GM18867 (cell line): Measurements from ENCODE around the gene ITGAL.
A peak's percentile ranks its signal among the peaks of the same experiment; 100 is the strongest.
"Not testable (repeated sequence)": the region's sequence is repeated elsewhere in the genome, so short reads cannot be mapped to it uniquely, and the experiment has no call there.

ENCODE experiments used
- ATAC-seq: cut with Tn5 transposase; IDR thresholded peaks from one replicate; pipeline ENCODE4 v1.9.1; 2021; ENCODE audit warnings: mild to moderate bottlenecking, moderate library complexity; ENCODE audit not compliant: unreplicated experiment

ITGAL gene

DNA sequence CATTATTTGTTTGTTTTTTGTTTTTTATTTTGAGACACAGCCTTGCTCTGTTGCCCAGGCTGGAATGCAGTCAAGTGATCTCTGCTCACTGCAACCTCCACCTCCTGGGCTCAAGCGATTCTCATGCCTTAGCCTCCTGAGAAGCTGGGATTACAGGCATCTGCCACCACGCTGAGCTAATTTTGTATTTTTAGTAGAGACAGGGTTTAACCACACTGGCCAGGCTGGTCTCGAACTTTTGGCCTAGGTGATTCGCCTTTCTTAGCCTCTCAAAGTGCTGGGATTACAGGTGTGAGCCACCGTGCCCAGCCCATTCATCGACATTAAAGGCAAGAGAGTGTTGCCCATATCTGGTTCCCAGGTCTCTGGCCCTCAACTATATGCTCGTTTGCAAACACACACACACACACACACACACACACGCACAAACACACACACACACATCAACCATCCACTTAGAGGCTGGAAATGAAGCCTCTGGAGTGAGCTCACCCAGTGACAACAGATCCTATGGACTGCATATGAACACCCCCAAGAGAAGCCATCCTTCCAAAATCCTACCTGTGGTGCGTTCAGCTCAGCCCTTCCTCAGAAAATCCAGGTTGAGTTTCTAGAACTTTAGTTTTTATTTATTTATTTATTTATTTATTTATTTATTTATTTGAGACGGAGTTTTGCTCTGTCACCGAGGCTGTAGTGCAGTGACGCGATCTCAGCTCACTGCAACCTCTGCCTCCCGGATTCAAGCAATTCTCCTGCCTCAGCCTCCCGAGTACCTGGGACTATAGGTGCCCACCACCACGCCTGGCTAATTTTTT lies 14.6 kb upstream of the ITGAL start:
- no peak for ATAC-seq

DNA sequence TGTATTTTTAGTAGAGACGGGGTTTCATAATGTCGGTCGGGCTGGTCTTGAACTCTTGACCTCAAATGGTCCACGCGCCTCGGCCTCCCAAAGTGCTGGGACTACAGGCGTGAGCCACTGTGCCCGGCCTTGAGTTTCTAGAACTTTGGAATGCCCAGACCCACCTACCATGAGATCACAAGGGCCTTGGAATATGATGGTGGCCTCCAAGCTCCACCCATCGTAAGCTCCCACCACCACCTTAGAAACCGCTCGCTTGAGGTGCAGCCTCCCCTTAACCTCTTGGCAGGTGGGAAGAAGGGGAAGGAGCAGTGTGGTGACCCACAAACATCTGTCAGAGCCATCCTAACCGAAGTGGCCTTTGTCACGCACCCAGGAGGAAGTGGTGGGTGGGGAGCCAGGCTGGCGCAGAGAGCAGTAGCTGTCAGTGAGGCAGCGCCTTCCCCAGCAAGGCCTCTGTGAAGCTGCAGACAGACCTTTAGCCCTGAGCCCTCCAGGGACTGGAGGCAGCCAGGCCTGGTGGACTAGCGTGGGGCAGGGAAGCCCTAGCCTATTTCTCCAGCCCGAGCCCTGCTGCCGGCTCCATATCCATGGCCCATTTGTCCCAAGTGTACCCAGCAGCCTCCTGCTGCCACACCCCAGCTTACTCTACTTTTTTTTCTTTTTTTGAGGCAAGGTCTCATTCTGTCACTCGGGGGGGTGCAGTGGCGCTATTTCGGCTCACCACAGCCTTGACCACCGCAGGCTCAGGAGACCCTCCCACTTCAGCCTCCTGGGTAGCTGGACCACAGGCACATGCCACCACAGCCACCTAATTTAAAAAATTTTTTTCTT lies 13.8 kb upstream of the ITGAL start:
- ATAC-seq: peak; percentile 84

DNA sequence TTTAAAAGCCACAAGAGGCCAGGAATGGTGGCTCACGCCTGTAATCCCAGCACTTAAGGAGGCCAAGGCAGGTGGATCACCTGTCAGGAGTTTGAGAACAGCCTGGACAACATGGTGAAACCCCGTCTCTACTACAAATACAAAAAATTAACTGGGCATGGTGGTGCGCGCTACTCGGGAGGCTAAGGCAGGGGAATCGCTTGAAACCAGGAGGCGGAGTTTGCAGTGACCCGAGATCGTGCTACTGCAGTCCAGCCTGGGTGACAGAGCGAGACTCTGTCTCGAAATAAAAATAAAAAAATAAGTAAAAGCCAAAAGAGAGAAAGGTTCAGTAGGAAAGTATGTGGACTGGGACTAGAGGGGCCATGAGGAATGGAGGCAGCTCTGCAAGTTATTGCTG lies 13.1 kb upstream of the ITGAL start:
- no peak for ATAC-seq

DNA sequence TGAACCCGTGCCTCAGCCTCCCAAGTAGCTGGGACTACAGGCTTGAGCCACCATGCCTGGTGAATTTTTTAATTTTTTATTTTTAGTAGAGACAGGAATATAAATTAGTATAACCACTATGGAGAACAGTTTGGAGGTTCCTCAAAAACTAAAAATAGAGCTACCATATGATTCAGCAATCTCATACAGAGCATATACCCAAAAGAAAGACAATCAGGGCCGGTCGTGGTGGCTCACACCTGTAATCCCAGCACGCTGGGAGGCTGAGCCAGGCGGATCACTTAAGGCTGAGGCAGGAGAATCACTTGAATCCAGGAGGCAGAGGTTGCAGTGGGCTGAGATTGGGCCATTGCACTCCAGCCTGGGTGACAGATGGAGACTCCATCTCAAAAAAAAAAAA lies 11.1 kb upstream of the ITGAL start:
- not testable (repeated sequence) for ATAC-seq

DNA sequence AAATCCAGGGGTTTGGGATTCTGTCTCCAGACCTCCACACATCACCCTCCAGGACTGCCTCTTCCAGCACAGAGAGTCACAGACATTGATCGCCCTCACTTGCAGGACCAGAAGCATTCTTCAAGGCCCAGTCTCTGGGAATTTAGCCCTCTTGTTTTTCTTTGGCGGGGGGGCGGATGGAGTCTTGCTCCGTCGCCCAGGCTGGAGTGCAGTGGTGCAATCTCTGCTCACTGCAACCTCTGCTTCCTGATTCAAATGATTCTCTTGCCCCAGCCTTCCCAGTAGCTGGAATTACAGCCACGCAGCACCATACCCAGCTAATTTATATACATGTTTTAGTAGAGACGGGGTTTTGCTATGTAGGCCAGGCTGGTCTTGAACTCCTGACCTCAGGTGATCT lies 8.5 kb upstream of the ITGAL start:
- ATAC-seq: no peak

DNA sequence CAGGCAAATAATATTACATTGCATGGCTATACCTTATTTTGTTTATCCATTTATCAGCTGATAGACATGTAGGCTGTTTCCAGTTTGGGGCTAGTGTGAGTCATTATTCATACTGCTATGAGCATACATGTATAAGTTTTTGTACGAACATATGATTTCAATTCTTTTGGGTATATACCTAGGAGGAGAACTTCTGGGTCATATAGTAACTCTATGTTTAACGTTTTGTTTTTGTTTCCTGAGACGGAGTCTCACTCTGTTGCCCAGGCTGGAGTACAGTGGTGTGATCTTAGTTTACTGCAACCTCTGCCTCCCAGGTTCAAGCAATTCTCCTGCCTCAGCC lies 2.4 kb upstream of the ITGAL start:
- no peak for ATAC-seq

DNA sequence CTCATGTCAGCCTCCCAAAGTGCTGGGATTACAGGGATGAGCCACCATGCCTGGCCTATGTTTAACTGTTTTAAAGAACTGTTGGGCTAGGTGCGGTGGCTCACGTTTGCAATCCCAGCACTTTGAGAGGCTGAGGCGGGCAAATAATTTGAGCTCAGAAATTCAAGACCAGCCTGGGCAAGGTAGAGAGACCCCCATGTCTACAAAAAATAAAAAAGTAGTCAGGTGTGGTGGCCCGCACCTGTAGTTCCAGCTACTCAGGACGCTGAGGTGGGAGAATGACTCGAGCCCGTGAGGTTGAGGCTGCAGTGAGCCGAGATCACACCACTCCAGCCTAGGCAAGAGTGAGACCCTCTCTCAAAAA lies 1.9 kb upstream of the ITGAL start:
- ATAC-seq: no peak

DNA sequence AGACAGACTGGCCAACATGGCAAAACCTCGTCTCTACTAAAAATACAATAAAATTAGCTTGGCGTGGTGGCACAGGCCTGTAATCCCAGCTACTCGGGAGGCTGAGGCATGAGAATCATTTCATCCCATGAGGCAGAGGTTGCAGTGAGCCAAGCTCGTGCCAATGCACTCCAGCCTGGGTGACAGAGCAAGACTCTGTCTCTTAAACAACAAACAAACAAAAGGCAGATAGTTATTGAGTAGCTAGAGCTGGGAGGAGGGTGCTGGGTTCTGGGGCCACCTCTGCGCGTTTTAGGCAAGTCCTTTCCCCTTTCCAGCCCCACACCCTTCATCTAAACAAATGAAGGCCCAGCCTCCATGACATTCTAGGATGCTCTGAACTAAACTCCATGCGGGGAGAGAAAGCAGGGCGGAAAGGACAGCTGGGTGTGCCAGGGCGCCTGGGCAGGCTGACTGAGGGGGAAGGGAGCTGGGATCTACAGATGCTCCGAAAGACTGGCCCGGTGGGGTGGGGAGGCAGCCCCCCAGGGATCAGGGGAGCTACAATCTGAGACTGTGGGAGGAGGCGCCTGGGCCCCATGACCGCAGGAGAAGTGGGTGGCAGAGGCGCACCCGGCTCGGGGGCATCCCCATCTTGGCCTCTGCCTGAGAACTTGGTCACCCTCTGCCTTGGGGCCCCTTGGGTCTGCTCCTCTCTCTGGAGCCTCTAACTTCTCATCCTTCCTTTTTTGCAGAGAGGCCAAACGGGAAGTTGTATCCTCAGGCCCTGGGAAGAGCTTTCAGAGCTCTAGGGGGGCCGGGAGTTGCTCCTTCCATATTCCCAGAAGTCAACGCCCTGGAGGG lies 910 bp downstream of the ITGAL start:
- ATAC-seq: no peak

DNA sequence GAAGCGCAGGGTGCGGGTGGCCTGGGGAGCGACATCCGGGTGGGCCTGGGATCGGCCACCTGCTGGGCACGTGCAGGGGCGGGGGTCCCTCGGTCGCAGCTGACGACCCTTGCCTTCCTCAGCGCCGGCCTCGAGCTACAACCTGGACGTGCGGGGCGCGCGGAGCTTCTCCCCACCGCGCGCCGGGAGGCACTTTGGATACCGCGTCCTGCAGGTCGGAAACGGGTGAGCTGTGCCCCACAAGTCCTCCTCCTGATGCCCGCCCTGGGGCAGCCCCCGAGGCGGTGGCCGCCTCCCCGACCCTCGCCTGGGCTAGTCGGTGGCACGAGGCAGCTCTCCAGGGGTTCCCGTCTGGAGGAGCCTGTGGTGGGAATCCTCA lies 1.5 kb downstream of the ITGAL start:
- ATAC-seq: no peak

DNA sequence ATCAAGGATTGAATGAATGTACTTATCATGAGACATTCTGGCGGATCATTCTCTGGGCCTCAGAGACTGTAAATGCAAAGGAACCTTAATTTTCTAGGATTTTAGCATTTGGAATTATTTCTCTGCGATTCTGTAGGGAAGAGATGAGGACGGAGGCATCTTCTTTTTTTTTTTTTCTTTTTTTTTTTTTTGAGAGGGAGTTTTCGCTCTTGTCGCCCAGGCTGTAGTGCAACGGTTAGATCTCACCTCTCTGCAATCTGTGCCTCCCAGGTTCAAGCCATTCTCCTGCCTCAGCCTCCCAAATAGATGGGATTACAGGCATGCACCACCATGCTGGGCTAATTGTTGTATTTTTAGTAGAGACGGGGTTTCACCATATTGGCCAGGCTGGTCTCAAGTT lies 2.1 kb downstream of the ITGAL start:
- ATAC-seq: no peak

DNA sequence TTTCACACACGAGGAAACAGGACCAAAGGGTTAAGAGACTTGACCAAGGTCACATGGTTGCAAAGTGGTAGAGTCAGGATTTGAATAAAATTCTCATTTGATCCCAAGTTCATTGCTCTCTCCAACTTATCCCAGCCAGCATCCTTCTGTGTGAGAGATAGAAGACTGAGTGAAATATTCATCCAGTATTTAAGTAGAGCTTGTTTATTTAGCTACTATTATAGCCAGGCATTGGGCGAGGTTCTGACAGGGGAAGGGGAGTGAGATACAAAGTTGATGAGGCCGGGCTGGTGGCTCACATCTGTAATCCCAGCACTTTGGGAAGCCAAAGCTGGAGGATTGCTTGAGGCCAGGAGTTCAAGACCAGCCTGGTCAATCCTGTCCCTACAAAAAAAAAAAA lies 4.4 kb downstream of the ITGAL start:
- ATAC-seq: no peak

DNA sequence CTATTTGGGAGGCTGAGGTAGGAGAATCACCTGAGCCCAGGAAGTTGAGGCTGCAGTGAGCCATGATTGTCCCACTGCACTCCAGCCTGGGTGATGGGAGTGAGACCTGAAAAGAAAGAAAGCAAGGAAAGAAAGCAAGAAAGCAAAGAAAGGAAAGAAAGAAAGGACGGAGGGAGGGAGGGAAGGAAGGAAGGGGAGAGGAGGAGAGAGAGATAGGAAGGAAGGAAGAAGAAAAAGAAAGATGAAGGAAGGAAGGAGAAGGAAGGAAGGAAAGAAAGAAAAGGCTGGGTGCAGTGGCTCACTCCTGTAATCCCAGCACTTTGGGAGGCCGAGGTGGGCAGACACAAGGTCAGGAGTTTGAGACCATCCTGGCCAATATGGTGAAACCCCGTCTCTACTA lies 5.2 kb downstream of the ITGAL start:
- not testable (repeated sequence) for ATAC-seq

DNA sequence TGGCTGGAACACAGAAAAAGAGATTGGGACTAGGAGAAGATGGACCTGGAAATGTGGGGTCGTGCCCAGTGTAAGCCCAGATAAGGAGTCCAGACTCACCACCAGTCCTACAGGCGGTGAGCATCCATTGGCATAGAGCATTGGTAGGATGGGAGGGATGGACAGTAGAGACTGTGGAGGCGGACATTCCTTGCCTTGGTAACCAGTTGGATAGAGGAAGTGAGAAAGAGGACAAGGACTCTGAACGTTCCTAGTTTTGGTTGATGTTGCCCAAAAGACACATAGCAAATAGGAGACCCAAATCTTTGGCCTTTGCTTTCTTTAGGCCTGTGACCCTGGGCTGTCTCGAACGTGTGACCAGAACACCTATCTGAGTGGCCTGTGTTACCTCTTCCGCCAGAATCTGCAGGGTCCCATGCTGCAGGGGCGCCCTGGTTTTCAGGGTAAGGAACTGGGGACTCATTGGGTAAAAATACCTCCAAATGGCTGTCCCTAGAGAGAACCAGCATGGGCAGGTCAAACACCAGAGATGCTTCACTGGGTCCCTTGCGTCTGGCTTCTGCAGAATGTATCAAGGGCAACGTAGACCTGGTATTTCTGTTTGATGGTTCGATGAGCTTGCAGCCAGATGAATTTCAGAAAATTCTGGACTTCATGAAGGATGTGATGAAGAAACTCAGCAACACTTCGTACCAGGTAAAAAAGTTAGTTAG lies 6.4 kb downstream of the ITGAL start:
- no peak for ATAC-seq

DNA sequence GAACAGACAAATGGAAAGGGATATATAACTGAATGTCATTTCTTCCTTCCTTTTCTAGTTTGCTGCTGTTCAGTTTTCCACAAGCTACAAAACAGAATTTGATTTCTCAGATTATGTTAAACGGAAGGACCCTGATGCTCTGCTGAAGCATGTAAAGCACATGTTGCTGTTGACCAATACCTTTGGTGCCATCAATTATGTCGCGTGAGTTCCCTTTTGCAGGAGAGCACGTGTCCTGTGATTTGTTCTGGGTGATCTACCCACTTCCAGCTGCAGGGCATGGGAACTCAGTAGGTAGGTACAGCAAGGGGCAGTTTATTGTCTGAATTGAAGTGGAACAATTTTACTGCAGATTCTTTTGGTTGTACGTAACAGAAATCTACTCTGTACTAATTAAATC lies 8.8 kb downstream of the ITGAL start:
- ATAC-seq: no peak

DNA sequence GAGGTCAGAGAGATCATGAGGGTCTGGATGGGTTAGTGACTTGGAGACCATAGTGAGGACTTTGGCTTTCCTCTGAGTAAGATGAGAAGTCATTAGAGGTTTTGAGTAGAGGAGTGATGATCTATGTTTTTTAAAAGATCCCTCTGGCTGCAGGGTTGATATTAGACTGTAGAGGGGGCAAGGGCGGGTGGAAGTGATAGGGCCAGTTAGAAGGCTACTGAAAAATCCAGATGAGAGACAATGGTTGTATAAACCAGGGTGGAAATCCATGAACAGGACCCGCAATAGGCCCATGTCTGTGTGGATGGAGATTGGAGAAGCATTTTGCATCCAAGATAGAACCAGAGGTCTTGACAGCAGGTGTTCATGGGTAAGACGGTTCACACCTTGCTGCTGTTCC lies 9.8 kb downstream of the ITGAL start:
- no peak for ATAC-seq

DNA sequence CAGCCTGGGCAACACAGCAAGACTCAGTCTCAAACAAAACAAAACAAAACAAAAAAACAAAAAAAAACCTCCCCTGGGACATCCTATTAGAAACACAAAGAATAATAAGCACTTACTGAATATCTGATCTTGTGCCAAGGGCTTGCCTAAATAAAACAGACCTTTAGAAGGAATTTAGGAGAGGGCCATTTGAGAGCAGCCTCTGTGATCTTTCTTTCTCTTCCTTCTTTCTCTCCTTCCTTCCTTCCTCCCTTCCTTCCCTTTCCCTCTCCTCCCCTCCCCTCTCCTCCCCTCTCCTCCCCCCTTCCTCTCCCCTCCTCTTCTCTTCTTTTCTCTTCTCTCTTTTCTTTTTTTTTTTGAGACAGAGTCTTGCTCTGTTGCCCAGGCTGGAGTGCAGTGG lies 12.3 kb downstream of the ITGAL start:
- no peak for ATAC-seq

DNA sequence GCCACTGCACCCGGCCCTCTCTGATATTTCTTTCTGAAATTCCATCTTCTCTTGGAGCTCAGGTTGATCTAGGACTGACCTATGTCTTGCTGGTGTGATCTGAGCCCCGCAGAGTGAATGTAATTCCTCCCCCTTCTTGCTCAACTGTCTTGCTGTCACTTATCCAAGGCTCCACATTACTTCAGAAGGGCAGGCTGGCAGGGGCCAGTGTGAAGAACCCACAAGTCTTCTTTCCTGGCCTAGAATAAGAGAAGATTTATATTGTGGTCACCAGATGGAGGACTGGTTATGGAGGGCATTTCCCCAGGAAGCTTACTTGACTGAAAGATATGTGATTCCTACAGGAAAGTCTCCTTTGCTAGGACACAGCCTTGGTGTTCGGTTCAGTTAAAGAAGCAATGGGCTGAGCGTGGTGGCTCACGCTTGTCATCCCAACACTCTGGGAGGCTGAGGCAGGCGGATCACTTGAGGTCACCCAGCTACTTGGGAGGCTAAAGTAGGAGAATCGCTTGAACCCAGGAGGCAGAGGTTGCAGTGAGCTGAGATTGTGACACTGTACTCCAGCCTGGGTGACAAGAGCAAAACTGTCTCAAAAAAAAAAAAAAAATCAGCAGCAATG lies 13.4 kb downstream of the ITGAL start:
- ATAC-seq: no peak

DNA sequence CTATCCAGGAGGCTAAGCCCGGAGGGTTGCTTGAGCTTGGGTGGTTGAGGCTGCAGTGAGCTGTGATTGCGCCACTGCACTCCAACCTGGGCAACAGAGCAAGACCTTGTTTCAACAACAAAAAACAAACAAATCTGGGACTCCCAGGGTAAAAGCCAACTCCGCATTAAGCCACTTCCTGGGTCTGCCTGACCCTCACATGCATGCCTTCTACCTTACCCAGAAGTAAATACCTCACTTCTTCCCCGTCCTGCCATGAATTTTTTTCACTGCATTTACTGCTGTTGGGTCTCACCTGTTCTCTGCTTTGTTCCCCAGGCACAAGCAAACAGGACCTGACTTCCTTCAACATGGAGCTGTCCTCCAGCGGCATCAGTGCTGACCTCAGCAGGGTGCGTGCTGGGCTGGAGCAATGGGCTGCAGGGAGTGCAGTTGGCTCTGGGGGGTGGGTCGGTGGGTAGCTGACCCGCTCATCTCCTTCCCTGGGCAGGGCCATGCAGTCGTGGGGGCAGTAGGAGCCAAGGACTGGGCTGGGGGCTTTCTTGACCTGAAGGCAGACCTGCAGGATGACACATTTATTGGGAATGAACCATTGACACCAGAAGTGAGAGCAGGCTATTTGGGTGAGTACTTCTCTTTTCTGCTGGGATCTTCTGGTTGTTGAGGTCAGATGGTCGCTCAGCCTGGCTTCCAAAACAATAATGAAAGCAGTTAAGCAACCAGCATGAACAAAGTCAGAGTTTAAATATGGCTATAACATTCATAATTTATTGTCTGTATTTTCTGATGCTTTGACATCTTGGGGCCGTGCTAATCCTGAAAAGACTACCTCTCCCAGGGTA lies 16.4 kb downstream of the ITGAL start:
- ATAC-seq: no peak

DNA sequence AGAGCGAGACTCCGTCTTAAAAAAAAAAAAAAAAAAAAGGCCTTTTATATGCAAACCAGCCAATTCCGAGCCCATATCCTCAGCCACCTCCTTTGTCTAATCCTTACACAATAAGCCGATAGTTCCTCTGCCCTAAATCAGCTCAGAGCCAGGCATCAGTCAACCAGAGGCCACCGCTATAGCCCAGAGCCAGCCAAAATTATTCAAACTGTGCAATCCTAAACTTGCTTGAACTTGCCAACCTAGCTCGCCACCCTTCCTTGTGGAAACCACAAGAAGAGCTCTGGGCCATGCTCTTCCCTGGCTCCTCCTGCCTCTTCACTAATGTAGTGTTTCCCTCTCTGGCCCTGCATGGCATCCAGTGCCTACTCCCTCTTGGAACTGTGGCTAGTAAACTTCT lies 17.7 kb downstream of the ITGAL start:
- ATAC-seq: no peak

DNA sequence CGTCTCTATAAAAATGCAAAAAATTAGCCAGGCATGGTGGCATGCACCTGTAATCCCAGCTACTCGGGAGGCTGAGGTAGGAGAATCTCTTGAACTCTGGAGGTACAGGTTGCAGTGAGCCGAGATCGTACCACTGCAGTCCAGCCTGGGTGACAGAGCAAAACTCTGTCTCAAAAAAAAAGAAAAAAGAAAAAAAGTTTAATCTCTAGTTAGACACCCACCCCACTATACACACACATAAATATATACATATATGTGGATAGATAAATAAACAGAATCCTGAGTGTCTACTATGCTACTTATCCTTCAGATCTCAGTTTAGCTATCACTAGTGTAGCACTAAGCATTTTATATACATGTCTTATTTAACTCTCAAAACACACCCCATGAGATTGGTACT lies 18.7 kb downstream of the ITGAL start:
- ATAC-seq: no peak
